ENCODE measurements around the gene SAP30BP.

Gene SAP30BP

GRCh38 chr17:75647061-75647460 lies 20.1 kb upstream of the SAP30BP start:
- DNase-seq (ENCODE audit: low read depth) = no peak

GRCh38 chr17:75647921-75648320 lies 19.2 kb upstream of the SAP30BP start:
- DNase-seq (ENCODE audit: low read depth) = no peak

- DNase-seq (ENCODE audit: low read depth) = no peak
Measured at GRCh38 chr17:75649687-75650086, 17.5 kb upstream of the SAP30BP start.

- no peak for DNase-seq (ENCODE audit: low read depth)
Measured at GRCh38 chr17:75650874-75651273, 16.3 kb upstream of the SAP30BP start.

- DNase-seq (ENCODE audit: low read depth) = no peak
Measured at GRCh38 chr17:75652341-75652740, 14.8 kb upstream of the SAP30BP start.

GRCh38 chr17:75652934-75653549 lies 14.1 kb upstream of the SAP30BP start:
- DNase-seq (ENCODE audit: low read depth) = peak; percentile 28

- no peak for DNase-seq (ENCODE audit: low read depth)
Measured at GRCh38 chr17:75654176-75654575, 13.0 kb upstream of the SAP30BP start.

GRCh38 chr17:75658237-75658636 lies 8.9 kb upstream of the SAP30BP start:
- DNase-seq (ENCODE audit: low read depth) = no peak

GRCh38 chr17:75661531-75661930 lies 5.6 kb upstream of the SAP30BP start:
- DNase-seq (ENCODE audit: low read depth) = no peak

GRCh38 chr17:75662511-75662910 lies 4.6 kb upstream of the SAP30BP start:
- DNase-seq (ENCODE audit: low read depth) = no peak

GRCh38 chr17:75664099-75664549 lies 3.0 kb upstream of the SAP30BP start:
- DNase-seq (ENCODE audit: low read depth) = no peak

GRCh38 chr17:75665981-75666380 lies 1.2 kb upstream of the SAP30BP start:
- no peak for DNase-seq (ENCODE audit: low read depth)

- DNase-seq (ENCODE audit: low read depth) = no peak
Measured at GRCh38 chr17:75667825-75668224, 687 bp downstream of the SAP30BP start.

GRCh38 chr17:75668489-75668888 lies 1.4 kb downstream of the SAP30BP start:
- no peak for DNase-seq (ENCODE audit: low read depth)

GRCh38 chr17:75670868-75671267 lies 3.7 kb downstream of the SAP30BP start:
- no peak for DNase-seq (ENCODE audit: low read depth)

- DNase-seq (ENCODE audit: low read depth) = no peak
Measured at GRCh38 chr17:75672011-75672410, 4.9 kb downstream of the SAP30BP start.

GRCh38 chr17:75673487-75673886 lies 6.3 kb downstream of the SAP30BP start:
- no peak for DNase-seq (ENCODE audit: low read depth)

- no peak for DNase-seq (ENCODE audit: low read depth)
Measured at GRCh38 chr17:75676461-75676860, 9.3 kb downstream of the SAP30BP start.

GRCh38 chr17:75679706-75680211 lies 12.6 kb downstream of the SAP30BP start:
- peak; percentile 40 for DNase-seq (ENCODE audit: low read depth)

- DNase-seq (ENCODE audit: low read depth) = no peak
Measured at GRCh38 chr17:75680431-75680830, 13.3 kb downstream of the SAP30BP start.

GRCh38 chr17:75681289-75681688 lies 14.2 kb downstream of the SAP30BP start:
- DNase-seq (ENCODE audit: low read depth) = peak; percentile 77

GRCh38 chr17:75683583-75683982 lies 16.4 kb downstream of the SAP30BP start:
- peak; percentile 82 for DNase-seq (ENCODE audit: low read depth)

- peak; percentile 52 for DNase-seq (ENCODE audit: low read depth)
Measured at GRCh38 chr17:75684249-75684648, 17.1 kb downstream of the SAP30BP start.

- peak; percentile 80 for DNase-seq (ENCODE audit: low read depth)
Measured at GRCh38 chr17:75684924-75685323, 17.8 kb downstream of the SAP30BP start.
